ENCODE data around the gene FGF1.

FGF1 gene

GRCh38 chr5:142697356-142698255 is 11.7 kb upstream of the FGF1 start:
- DNase-seq (ENCODE audit: low spot score) = no peak
- no peak for TF ChIP-seq CTCF (conservative IDR thresholded peaks at IDR 0.05; ENCODE audit: low read depth)
- ChIA-PET CTCF (interaction anchor here (0.6 to 5.6 kb wide), 10 partner anchors 16 to 551 kb away, joined by 3 to 154 read pairs (median 4); no protein-coding TSS in a partner anchor), POLR2A (ENCODE audit: low non-redundant PET) (no interaction called here)
- H3K27ac ChIP-seq = no peak overlapping the region

- DNase-seq (ENCODE audit: low spot score) = no peak
- no peak for TF ChIP-seq CTCF (conservative IDR thresholded peaks at IDR 0.05; ENCODE audit: low read depth)
- no peak overlapping the region for H3K27ac ChIP-seq
- ChIA-PET POLR2A (ENCODE audit: low non-redundant PET) (no interaction called here), CTCF (interaction anchor here (0.9 to 5.6 kb wide), 3 partner anchors 37 to 85 kb away, joined by 3 to 154 read pairs (median 3); no protein-coding TSS in a partner anchor)
Measured at GRCh38 chr5:142696379-142696778, 10.5 kb upstream of the FGF1 start.

GRCh38 chr5:142694092-142694856 is 8.4 kb upstream of the FGF1 start:
- DNase-seq (ENCODE audit: low spot score) = no peak
- no peak for TF ChIP-seq CTCF (conservative IDR thresholded peaks at IDR 0.05; ENCODE audit: low read depth)
- ChIA-PET POLR2A (ENCODE audit: low non-redundant PET) (no interaction called here), CTCF (interaction anchor here (0.6 to 1.3 kb wide), 5 partner anchors 25 to 68 kb away, joined by 3 to 4 read pairs (median 3); no protein-coding TSS in a partner anchor)
- no peak overlapping the region for H3K27ac ChIP-seq

- DNase-seq (ENCODE audit: low spot score) = no peak
- ChIA-PET CTCF (interaction anchor here (0.7 to 3.0 kb wide), 4 partner anchors 14 to 196 kb away, joined by 3 to 36 read pairs (median 6); no protein-coding TSS in a partner anchor), POLR2A (ENCODE audit: low non-redundant PET) (no interaction called here)
- no peak overlapping the region for H3K27ac ChIP-seq
- TF ChIP-seq CTCF (conservative IDR thresholded peaks at IDR 0.05; ENCODE audit: low read depth) = no peak
Measured at GRCh38 chr5:142692321-142692894, 6.5 kb upstream of the FGF1 start.

GRCh38 chr5:142690667-142691066 is 4.8 kb upstream of the FGF1 start:
- CTCF ChIA-PET = interaction anchor here (0.6 to 3.0 kb wide), 6 partner anchors 22 to 80 kb away, joined by 3 to 36 read pairs (median 4); no protein-coding TSS in a partner anchor
- no peak for TF ChIP-seq CTCF (conservative IDR thresholded peaks at IDR 0.05; ENCODE audit: low read depth)
- POLR2A ChIA-PET (ENCODE audit: low non-redundant PET) = no interaction called here
- no peak overlapping the region for H3K27ac ChIP-seq
- peak; percentile 68 for DNase-seq (ENCODE audit: low spot score)

- no peak overlapping the region for H3K27ac ChIP-seq
- ChIA-PET CTCF (interaction anchor here (0.6 to 1.2 kb wide), 2 partner anchors 34 to 192 kb away, joined by 4 to 12 read pairs; no protein-coding TSS in a partner anchor), POLR2A (ENCODE audit: low non-redundant PET) (interaction anchor here (0.6 kb wide), 1 partner anchor 127 kb away, joined by 3 read pairs; no protein-coding TSS in a partner anchor)
- no peak for DNase-seq (ENCODE audit: low spot score)
- no peak for TF ChIP-seq CTCF (conservative IDR thresholded peaks at IDR 0.05; ENCODE audit: low read depth)
Measured at GRCh38 chr5:142689081-142689480, 3.2 kb upstream of the FGF1 start.

Measured in RWPE1 (cell line).